WTC11 (cell line): ENCODE data around the gene KNOP1. TPM values are rescaled to one million over a fixed set of nuclear protein-coding genes. Genes with fewer than 3 reads are reported as not detected.

Experiments
- ATAC-seq: fragments of 200-7000 bp; cut with Tn5 transposase; 2 replicates; pipeline ENCODE4 v1.10.0; 2021; ENCODE audit warnings: mild to moderate bottlenecking, moderate library complexity
- CTCF ChIA-PET: fragments of 300-600 bp; sonication (Branson Sonifier 250); formaldehyde crosslinking; loops from one replicate; lab custom pipeline; 2021; ENCODE audit warnings: antibody characterized with exemption; lab: Charles Lee
- POLR2A ChIA-PET: fragments of 350-600 bp; sonication (Branson Sonifier 250); formaldehyde crosslinking; loops from one replicate; lab custom pipeline; 2021; ENCODE audit warnings: antibody characterized with exemption; lab: Charles Lee
- DNase-seq: peaks from one replicate; pipeline ENCODE4 v3.0.0; 2021; ENCODE audit warnings: low spot score
- H3K27ac Mint-ChIP-seq: 2 replicates; pipeline ENCODE4 v1.8.0; 2021; ENCODE audit warnings: mixed read lengths
- H3K27me3 Mint-ChIP-seq: 2 replicates; pipeline ENCODE4 v1.8.0; 2021; ENCODE audit warnings: low read depth, mild to moderate bottlenecking, moderate library complexity, mixed read lengths
- H3K36me3 Mint-ChIP-seq: 2 replicates; pipeline ENCODE4 v1.8.0; 2021; ENCODE audit warnings: mixed read lengths
- H3K4me1 Mint-ChIP-seq: 2 replicates; pipeline ENCODE4 v1.8.0; 2022; ENCODE audit warnings: mixed read lengths
- H3K4me3 Mint-ChIP-seq: 2 replicates; pipeline ENCODE4 v1.8.0; 2021; ENCODE audit warnings: mild to moderate bottlenecking, moderate library complexity, mixed read lengths
- H3K9me3 Mint-ChIP-seq: 2 replicates; pipeline ENCODE4 v1.8.0; 2021; ENCODE audit warnings: mixed read lengths
- CBFB ChIP-seq: sonication (generic); formaldehyde crosslinking; IDR thresholded peaks from 2 replicates; pipeline ENCODE4 v1.8.1; 2022; ENCODE audit warnings: mild to moderate bottlenecking, low read depth, missing genetic modification reagents
- CREB1 ChIP-seq: sonication (generic); formaldehyde crosslinking; IDR thresholded peaks from 2 replicates; pipeline ENCODE4 v1.8.0; 2023; ENCODE audit warnings: mild to moderate bottlenecking, missing genetic modification reagents
- CREM ChIP-seq: sonication (generic); formaldehyde crosslinking; IDR thresholded peaks from 2 replicates; pipeline ENCODE4 v1.8.1; 2022; ENCODE audit warnings: mild to moderate bottlenecking, missing genetic modification reagents, moderate library complexity
- FOXP1 ChIP-seq: sonication (generic); formaldehyde crosslinking; IDR thresholded peaks from 2 replicates; pipeline ENCODE4 v1.8.0; 2022; ENCODE audit warnings: missing genetic modification reagents, mild to moderate bottlenecking, moderate library complexity, borderline replicate concordance
- GABPB1 ChIP-seq: sonication (generic); formaldehyde crosslinking; IDR thresholded peaks from 2 replicates; pipeline ENCODE4 v1.8.1; 2023; ENCODE audit warnings: mild to moderate bottlenecking, missing genetic modification reagents
- GTF2I ChIP-seq: fragments of 250-450 bp; sonication (Bioruptor Pico); conservative IDR thresholded peaks from 2 replicates; pipeline ENCODE4 v1.4.0; 2021; ENCODE audit warnings: mild to moderate bottlenecking
- KAT7 ChIP-seq: sonication (generic); formaldehyde crosslinking; IDR thresholded peaks from 2 replicates; pipeline ENCODE4 v1.8.1; 2023; ENCODE audit warnings: missing genetic modification reagents, mild to moderate bottlenecking, borderline replicate concordance
- OVOL2 ChIP-seq: fragments of 250-450 bp; sonication (Bioruptor Pico); IDR thresholded peaks from 2 replicates; pipeline ENCODE4 v1.9.0; 2021; ENCODE audit warnings: mild to moderate bottlenecking, borderline replicate concordance
- SMAD3 ChIP-seq: sonication (generic); formaldehyde crosslinking; IDR thresholded peaks from 2 replicates; pipeline ENCODE4 v1.8.0; 2022; ENCODE audit warnings: missing genetic modification reagents, mild to moderate bottlenecking, borderline replicate concordance
- ZNF138 ChIP-seq: sonication (generic); formaldehyde crosslinking; conservative IDR thresholded peaks from 2 replicates; pipeline ENCODE4 v1.8.1; 2022; ENCODE audit warnings: mild to moderate bottlenecking, moderate library complexity, missing genetic modification reagents
- ZNF416 ChIP-seq: fragments of 250-450 bp; sonication (Bioruptor Pico); IDR thresholded peaks from 2 replicates; pipeline ENCODE4 v1.9.0; 2021; ENCODE audit warnings: mild to moderate bottlenecking, inconsistent platforms
- ZNF671 ChIP-seq: fragments of 250-450 bp; sonication (Bioruptor Pico); IDR thresholded peaks from 2 replicates; pipeline ENCODE4 v1.8.0; 2021; ENCODE audit warnings: mild to moderate bottlenecking
- total RNA-seq: library from RNA; stranded (reverse); gene quantifications from 3 replicates; pipeline ENCODE4 v1.2.3, GENCODE V29; 2021
- TF ChIP-seq, protein P1 (sequence below): sonication (generic); formaldehyde crosslinking; IDR thresholded peaks from 2 replicates; pipeline ENCODE4 v1.8.0; 2023; ENCODE audit warnings: missing genetic modification reagents
- TF ChIP-seq, protein P2 (sequence below): sonication (generic); formaldehyde crosslinking; IDR thresholded peaks from 2 replicates; pipeline ENCODE4 v1.8.1; 2022; ENCODE audit warnings: mild to moderate bottlenecking, moderate library complexity, missing genetic modification reagents
- TF ChIP-seq, protein P3 (sequence below): fragments of 250-450 bp; sonication (Bioruptor Pico); IDR thresholded peaks from 2 replicates; pipeline ENCODE4 v1.9.0; 2021; ENCODE audit warnings: mild to moderate bottlenecking, borderline replicate concordance
- TF ChIP-seq, protein P4 (sequence below): sonication (generic); formaldehyde crosslinking; IDR thresholded peaks from 2 replicates; pipeline ENCODE4 v1.8.1; 2022; ENCODE audit warnings: low read depth, mild to moderate bottlenecking, moderate library complexity, missing genetic modification reagents, borderline replicate concordance
- TF ChIP-seq, protein P5 (sequence below): sonication (generic); formaldehyde crosslinking; IDR thresholded peaks from 2 replicates; pipeline ENCODE4 v1.8.0; 2022; ENCODE audit warnings: mild to moderate bottlenecking, missing genetic modification reagents
- TF ChIP-seq, protein P6 (sequence below): sonication (generic); formaldehyde crosslinking; IDR thresholded peaks from 2 replicates; pipeline ENCODE4 v1.8.1; 2022; ENCODE audit warnings: low read depth, missing genetic modification reagents, borderline replicate concordance
- TF ChIP-seq, protein P7 (sequence below): sonication (generic); formaldehyde crosslinking; IDR thresholded peaks from 2 replicates; pipeline ENCODE4 v1.8.1; 2023; ENCODE audit warnings: mild to moderate bottlenecking, missing genetic modification reagents

The KNOP1 gene
- total RNA-seq, 1 experiment from 2014 or later = 102 TPM

DNA sequence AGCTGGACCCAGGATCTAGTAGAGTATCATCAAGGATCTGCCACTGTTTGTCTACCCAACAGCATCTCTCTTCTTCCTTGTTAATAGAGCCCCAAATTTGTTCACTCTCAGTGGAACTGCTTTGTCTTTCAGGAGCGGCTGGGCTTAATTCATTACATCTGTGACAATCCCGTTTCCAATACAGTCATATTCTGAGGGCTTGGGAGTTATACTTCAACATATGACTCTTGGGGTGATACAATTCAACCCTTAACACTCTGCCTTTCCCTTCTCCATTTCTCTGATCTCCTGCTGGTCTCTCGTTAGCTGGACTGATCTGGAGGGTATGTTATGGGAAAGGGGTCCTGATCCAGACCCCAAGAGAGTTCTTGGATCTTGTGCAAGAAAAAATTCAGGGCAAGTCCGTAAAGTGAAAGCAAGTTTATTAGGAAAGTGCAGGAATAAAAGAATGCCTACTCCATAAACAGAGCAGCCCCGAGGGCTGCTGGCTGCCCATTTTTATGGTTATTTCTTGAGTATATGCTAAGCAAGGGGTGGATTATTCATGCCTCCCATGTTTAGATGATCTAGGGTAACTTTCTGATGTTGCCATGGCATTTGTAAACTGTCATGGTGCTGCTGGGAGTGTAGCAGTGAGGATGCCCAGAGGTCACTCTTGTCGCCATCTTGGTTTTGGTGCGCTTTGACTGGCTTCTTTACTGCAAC, 42.5 kb upstream of the KNOP1 start:
- Mint-ChIP-seq H3K27ac (no peak overlapping the region), H3K4me3 (no peak overlapping the region), H3K4me1 (peaks cover 9% of the 10 kb centered on the region), H3K27me3 (no peaks in the 10 kb centered on the region), H3K9me3 (no peaks in the 10 kb centered on the region), H3K36me3 (no peaks in the 10 kb centered on the region)
- TF ChIP-seq, protein P1, sequence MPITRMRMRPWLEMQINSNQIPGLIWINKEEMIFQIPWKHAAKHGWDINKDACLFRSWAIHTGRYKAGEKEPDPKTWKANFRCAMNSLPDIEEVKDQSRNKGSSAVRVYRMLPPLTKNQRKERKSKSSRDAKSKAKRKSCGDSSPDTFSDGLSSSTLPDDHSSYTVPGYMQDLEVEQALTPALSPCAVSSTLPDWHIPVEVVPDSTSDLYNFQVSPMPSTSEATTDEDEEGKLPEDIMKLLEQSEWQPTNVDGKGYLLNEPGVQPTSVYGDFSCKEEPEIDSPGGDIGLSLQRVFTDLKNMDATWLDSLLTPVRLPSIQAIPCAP (CRISPR knock-in tag) = no peak
- TF ChIP-seq CREB1 (CRISPR knock-in tag) (no peak), ZNF671 (CRISPR knock-in tag) (no peak), KAT7 (CRISPR knock-in tag) (no peak), GTF2I (no peak), FOXP1 (CRISPR knock-in tag) (no peak)
- TF ChIP-seq, protein P2, sequence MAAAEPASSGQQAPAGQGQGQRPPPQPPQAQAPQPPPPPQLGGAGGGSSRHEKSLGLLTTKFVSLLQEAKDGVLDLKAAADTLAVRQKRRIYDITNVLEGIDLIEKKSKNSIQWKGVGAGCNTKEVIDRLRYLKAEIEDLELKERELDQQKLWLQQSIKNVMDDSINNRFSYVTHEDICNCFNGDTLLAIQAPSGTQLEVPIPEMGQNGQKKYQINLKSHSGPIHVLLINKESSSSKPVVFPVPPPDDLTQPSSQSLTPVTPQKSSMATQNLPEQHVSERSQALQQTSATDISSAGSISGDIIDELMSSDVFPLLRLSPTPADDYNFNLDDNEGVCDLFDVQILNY (CRISPR knock-in tag) = no peak
- DNase-seq (no peak), ATAC-seq (no peak)
- ChIA-PET POLR2A (no interaction called here), CTCF (no interaction called here)

DNA sequence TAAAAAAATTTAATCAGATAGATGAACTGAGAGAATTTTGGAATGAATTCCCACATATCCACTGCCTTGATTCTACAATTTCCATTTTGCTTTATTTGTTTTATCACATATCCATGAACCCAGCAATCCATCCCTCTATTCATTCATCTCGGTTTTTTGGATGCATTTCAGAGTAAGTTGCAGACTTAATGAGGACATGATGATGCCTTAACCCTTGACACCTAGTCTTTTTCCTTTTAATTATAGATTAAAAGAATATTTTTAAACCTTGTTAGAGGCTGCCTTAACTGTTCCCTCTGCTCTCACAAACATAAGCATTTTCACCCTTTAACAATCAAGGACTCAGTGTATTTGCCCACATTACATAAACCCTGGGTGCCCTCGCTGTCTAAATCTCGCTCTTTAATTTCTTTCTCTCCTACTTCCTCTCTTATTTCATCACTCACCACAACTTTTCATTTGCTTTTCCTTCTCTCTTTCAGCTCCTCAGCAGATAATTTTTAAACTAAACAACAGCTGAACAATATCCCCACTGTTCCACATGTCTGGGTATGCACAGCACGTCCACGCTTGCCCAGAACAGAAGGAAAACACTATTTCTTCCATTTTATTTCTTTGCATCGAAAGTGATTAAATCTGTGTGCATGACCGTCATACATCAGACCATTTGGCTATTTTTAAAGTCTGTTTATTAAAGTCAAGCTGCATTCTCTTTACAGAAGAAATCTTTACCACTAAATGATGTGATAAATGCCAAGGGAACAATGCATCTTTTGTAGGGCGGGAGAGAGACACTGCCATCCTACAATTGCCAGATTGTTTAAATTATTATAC, 40.0 kb upstream of the KNOP1 start:
- ATAC-seq (no peak), DNase-seq (no peak)
- ChIA-PET POLR2A (no interaction called here), CTCF (no interaction called here)
- Mint-ChIP-seq H3K4me1 (peaks cover 9% of the 10 kb centered on the region), H3K27me3 (no peaks in the 10 kb centered on the region), H3K4me3 (no peak overlapping the region), H3K27ac (0 out of 2 replicates have a peak overlapping the region, but pooled peaks have one; percentile 24), H3K36me3 (no peaks in the 10 kb centered on the region), H3K9me3 (no peaks in the 10 kb centered on the region)
- TF ChIP-seq, protein P3, sequence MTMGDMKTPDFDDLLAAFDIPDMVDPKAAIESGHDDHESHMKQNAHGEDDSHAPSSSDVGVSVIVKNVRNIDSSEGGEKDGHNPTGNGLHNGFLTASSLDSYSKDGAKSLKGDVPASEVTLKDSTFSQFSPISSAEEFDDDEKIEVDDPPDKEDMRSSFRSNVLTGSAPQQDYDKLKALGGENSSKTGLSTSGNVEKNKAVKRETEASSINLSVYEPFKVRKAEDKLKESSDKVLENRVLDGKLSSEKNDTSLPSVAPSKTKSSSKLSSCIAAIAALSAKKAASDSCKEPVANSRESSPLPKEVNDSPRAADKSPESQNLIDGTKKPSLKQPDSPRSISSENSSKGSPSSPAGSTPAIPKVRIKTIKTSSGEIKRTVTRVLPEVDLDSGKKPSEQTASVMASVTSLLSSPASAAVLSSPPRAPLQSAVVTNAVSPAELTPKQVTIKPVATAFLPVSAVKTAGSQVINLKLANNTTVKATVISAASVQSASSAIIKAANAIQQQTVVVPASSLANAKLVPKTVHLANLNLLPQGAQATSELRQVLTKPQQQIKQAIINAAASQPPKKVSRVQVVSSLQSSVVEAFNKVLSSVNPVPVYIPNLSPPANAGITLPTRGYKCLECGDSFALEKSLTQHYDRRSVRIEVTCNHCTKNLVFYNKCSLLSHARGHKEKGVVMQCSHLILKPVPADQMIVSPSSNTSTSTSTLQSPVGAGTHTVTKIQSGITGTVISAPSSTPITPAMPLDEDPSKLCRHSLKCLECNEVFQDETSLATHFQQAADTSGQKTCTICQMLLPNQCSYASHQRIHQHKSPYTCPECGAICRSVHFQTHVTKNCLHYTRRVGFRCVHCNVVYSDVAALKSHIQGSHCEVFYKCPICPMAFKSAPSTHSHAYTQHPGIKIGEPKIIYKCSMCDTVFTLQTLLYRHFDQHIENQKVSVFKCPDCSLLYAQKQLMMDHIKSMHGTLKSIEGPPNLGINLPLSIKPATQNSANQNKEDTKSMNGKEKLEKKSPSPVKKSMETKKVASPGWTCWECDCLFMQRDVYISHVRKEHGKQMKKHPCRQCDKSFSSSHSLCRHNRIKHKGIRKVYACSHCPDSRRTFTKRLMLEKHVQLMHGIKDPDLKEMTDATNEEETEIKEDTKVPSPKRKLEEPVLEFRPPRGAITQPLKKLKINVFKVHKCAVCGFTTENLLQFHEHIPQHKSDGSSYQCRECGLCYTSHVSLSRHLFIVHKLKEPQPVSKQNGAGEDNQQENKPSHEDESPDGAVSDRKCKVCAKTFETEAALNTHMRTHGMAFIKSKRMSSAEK (CRISPR knock-in tag) = no peak
- TF ChIP-seq GABPB1 (CRISPR knock-in tag) = peak; percentile 71

DNA sequence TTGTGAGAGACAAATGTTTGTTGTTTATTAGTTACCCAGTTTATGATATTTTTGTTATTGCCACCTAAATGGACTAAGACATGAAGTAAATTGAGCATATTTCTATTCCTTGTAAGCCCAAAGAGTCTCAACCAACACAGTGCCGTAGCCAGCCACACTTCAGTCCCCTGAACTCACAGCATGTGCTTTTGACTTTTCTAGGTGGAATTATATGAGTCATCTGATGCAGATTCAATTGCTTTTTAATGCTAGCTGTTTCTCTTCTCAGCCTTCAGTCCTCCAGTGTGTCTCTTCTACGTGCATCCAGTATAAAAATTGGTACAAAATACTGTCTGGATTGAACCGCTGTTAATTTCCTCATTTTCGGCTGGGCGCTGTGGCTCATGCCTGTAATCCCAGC, 39.0 kb upstream of the KNOP1 start:
- Mint-ChIP-seq H3K27ac (no peak overlapping the region; the same call in 1 of the 2 replicates), H3K27me3 (no peaks in the 10 kb centered on the region), H3K36me3 (no peaks in the 10 kb centered on the region), H3K4me3 (no peak overlapping the region), H3K9me3 (no peaks in the 10 kb centered on the region), H3K4me1 (peaks cover 7% of the 10 kb centered on the region)
- ChIA-PET POLR2A (no interaction called here), CTCF (no interaction called here)
- no peak for DNase-seq
- no peak for ATAC-seq
- TF ChIP-seq, protein P4, sequence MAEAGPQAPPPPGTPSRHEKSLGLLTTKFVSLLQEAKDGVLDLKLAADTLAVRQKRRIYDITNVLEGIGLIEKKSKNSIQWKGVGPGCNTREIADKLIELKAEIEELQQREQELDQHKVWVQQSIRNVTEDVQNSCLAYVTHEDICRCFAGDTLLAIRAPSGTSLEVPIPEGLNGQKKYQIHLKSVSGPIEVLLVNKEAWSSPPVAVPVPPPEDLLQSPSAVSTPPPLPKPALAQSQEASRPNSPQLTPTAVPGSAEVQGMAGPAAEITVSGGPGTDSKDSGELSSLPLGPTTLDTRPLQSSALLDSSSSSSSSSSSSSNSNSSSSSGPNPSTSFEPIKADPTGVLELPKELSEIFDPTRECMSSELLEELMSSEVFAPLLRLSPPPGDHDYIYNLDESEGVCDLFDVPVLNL (CRISPR knock-in tag) = no peak
- TF ChIP-seq, protein P5, sequence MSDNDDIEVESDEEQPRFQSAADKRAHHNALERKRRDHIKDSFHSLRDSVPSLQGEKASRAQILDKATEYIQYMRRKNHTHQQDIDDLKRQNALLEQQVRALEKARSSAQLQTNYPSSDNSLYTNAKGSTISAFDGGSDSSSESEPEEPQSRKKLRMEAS = no peak
- TF ChIP-seq ZNF416 (CRISPR knock-in tag) (no peak), CREM (no peak), OVOL2 (no peak), ZNF138 (CRISPR knock-in tag) (no peak), SMAD3 (CRISPR knock-in tag) (no peak), CBFB (CRISPR knock-in tag) (no peak)
- TF ChIP-seq, protein P6, sequence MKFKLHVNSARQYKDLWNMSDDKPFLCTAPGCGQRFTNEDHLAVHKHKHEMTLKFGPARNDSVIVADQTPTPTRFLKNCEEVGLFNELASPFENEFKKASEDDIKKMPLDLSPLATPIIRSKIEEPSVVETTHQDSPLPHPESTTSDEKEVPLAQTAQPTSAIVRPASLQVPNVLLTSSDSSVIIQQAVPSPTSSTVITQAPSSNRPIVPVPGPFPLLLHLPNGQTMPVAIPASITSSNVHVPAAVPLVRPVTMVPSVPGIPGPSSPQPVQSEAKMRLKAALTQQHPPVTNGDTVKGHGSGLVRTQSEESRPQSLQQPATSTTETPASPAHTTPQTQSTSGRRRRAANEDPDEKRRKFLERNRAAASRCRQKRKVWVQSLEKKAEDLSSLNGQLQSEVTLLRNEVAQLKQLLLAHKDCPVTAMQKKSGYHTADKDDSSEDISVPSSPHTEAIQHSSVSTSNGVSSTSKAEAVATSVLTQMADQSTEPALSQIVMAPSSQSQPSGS (CRISPR knock-in tag) = no peak
- TF ChIP-seq, protein P7, sequence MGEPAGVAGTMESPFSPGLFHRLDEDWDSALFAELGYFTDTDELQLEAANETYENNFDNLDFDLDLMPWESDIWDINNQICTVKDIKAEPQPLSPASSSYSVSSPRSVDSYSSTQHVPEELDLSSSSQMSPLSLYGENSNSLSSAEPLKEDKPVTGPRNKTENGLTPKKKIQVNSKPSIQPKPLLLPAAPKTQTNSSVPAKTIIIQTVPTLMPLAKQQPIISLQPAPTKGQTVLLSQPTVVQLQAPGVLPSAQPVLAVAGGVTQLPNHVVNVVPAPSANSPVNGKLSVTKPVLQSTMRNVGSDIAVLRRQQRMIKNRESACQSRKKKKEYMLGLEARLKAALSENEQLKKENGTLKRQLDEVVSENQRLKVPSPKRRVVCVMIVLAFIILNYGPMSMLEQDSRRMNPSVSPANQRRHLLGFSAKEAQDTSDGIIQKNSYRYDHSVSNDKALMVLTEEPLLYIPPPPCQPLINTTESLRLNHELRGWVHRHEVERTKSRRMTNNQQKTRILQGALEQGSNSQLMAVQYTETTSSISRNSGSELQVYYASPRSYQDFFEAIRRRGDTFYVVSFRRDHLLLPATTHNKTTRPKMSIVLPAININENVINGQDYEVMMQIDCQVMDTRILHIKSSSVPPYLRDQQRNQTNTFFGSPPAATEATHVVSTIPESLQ (CRISPR knock-in tag) = no peak
